ENCODE data around the gene GCNT4. TPM values are rescaled to one million over a fixed set of nuclear protein-coding genes. Genes with fewer than 3 reads are reported as not detected.

The GCNT4 gene
- total and polyA plus RNA-seq, 2 experiments from 2014 or later: 2.5 to 5.4 TPM

DNA sequence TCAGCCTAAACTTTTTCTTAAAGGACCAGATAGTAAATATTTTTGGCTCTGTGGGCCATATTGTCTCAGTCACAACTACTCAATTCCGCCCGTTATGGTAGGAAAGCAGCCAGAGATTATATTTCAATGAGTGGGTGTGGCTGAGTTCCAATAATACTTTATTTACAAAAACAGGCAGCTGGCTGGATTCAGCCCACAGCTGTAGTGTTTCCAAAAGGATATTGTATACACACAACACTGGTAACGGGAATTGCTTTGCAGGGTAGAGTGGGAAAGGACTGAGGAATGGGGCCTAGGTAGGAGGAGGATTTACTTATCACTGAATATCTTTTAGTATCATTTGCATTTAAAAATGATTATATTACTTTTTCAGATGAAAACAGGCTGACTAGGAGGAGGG is 21.0 kb downstream of the GCNT4 start:
- no peaks in the 10 kb centered on the region for H3K79me2 ChIP-seq (replicated peaks; ENCODE audit: insufficient read depth)
- H3K27me3 ChIP-seq (ENCODE audit: insufficient read depth): no peaks in the 10 kb centered on the region
- Mint-ChIP-seq H3K4me1 (no peaks in the 10 kb centered on the region; the same call in 2 of the 3 replicates), H3K27me3 (ENCODE audit: insufficient read depth, low read depth, poor library complexity) (no peaks in the 10 kb centered on the region), H3K4me3 (no peak overlapping the region), H3K36me3 (ENCODE audit: low read depth) (no peaks in the 10 kb centered on the region), H3K27ac (no peak overlapping the region; the same call in 1 of the 2 replicates), H3K9me3 (no peaks in the 10 kb centered on the region)
- ATAC-seq (no peak), DNase-seq (ENCODE audit: low spot score) (no peak)
- H3K4me2 ChIP-seq: no peak overlapping the region
- H3K4me1 ChIP-seq (ENCODE audit: insufficient read depth): no peaks in the 10 kb centered on the region
- no peak overlapping the region for H3K27ac ChIP-seq (ENCODE audit: low read depth)
- no peaks in the 10 kb centered on the region for H3F3A ChIP-seq (replicated peaks; ENCODE audit: low read depth)
- no peak for TF ChIP-seq NANOG (IDR thresholded peaks at IDR 0.05; ENCODE audit: borderline replicate concordance)
- TF ChIP-seq, protein P1, sequence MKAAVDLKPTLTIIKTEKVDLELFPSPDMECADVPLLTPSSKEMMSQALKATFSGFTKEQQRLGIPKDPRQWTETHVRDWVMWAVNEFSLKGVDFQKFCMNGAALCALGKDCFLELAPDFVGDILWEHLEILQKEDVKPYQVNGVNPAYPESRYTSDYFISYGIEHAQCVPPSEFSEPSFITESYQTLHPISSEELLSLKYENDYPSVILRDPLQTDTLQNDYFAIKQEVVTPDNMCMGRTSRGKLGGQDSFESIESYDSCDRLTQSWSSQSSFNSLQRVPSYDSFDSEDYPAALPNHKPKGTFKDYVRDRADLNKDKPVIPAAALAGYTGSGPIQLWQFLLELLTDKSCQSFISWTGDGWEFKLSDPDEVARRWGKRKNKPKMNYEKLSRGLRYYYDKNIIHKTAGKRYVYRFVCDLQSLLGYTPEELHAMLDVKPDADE (IDR thresholded peaks at IDR 0.05): no peak
- TF ChIP-seq ZNF331 (CRISPR knock-in tag; IDR thresholded peaks at IDR 0.05; ENCODE audit: low read depth): no peak
- TF ChIP-seq EZH2phosphoT487 (IDR thresholded peaks at IDR 0.05; ENCODE audit: unreplicated experiment): no peak
- TF ChIP-seq ZNF114 (CRISPR knock-in tag; IDR thresholded peaks at IDR 0.05): no peak
- TF ChIP-seq JUNB (IDR thresholded peaks at IDR 0.05; ENCODE audit: unreplicated experiment): no peak
- TF ChIP-seq, protein P2, sequence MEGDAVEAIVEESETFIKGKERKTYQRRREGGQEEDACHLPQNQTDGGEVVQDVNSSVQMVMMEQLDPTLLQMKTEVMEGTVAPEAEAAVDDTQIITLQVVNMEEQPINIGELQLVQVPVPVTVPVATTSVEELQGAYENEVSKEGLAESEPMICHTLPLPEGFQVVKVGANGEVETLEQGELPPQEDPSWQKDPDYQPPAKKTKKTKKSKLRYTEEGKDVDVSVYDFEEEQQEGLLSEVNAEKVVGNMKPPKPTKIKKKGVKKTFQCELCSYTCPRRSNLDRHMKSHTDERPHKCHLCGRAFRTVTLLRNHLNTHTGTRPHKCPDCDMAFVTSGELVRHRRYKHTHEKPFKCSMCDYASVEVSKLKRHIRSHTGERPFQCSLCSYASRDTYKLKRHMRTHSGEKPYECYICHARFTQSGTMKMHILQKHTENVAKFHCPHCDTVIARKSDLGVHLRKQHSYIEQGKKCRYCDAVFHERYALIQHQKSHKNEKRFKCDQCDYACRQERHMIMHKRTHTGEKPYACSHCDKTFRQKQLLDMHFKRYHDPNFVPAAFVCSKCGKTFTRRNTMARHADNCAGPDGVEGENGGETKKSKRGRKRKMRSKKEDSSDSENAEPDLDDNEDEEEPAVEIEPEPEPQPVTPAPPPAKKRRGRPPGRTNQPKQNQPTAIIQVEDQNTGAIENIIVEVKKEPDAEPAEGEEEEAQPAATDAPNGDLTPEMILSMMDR (conservative IDR thresholded peaks at IDR 0.05; ENCODE audit: low read depth in 2 of 2): no peak
- no peaks in the 10 kb centered on the region for H3K9me2 ChIP-seq (ENCODE audit: insufficient read depth)
- H4K20me1 ChIP-seq (replicated peaks; ENCODE audit: insufficient read depth): 0 out of 2 replicates have a peak, but pooled peaks cover 4% of the 10 kb centered on the region
- H2AFZ ChIP-seq: no peak overlapping the region
- no peak overlapping the region for H3K4me3 ChIP-seq
- H3K36me3 ChIP-seq (ENCODE audit: insufficient read depth): no peaks in the 10 kb centered on the region

DNA sequence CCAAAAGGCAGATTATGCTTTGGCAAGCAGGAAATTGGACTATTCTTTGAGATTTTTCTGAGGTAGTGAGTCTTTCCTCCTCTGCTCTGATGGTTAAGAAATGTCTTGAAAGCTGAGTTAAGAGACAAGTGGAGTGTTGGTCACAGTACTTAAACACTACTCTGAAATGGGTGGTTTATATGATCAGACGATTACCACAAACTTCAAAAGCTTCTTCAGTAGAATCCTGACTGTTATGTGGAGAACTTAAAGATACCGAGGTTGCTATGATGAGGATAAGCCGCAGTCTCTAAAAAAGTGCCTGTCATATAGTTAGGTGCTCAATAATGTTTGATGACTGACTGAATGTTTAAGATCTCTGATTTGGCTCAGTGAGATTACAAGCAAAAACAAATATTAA is 24.3 kb downstream of the GCNT4 start:
- Mint-ChIP-seq H3K27me3 (ENCODE audit: insufficient read depth, low read depth, poor library complexity) (no peaks in the 10 kb centered on the region), H3K27ac (no peak overlapping the region), H3K9me3 (no peaks in the 10 kb centered on the region), H3K4me3 (no peak overlapping the region), H3K4me1 (peaks cover 7% of the 10 kb centered on the region; the same call in 2 of the 3 replicates), H3K36me3 (ENCODE audit: low read depth) (no peaks in the 10 kb centered on the region)
- H3K79me2 ChIP-seq (replicated peaks; ENCODE audit: insufficient read depth): no peaks in the 10 kb centered on the region
- H3F3A ChIP-seq (replicated peaks; ENCODE audit: low read depth): no peaks in the 10 kb centered on the region
- ATAC-seq: no peak
- H3K4me2 ChIP-seq: no peak overlapping the region
- H3K4me3 ChIP-seq: no peak overlapping the region
- H3K27ac ChIP-seq (ENCODE audit: low read depth): no peak overlapping the region
- H3K4me1 ChIP-seq (ENCODE audit: insufficient read depth): no peaks in the 10 kb centered on the region
- no peak overlapping the region for H2AFZ ChIP-seq
- H4K20me1 ChIP-seq (replicated peaks; ENCODE audit: insufficient read depth): 0 out of 2 replicates have a peak, but pooled peaks cover 4% of the 10 kb centered on the region
- H3K9me2 ChIP-seq (ENCODE audit: insufficient read depth): no peaks in the 10 kb centered on the region
- H3K36me3 ChIP-seq (ENCODE audit: insufficient read depth): no peaks in the 10 kb centered on the region
- DNase-seq (ENCODE audit: low spot score): no peak
- H3K27me3 ChIP-seq (ENCODE audit: insufficient read depth): no peaks in the 10 kb centered on the region
- no peak for TF ChIP-seq JUNB (IDR thresholded peaks at IDR 0.05; ENCODE audit: unreplicated experiment)
- no peak for TF ChIP-seq ZNF331 (CRISPR knock-in tag; IDR thresholded peaks at IDR 0.05; ENCODE audit: low read depth)
- no peak for TF ChIP-seq NANOG (IDR thresholded peaks at IDR 0.05; ENCODE audit: borderline replicate concordance)
- no peak for TF ChIP-seq STAT1 (IDR thresholded peaks at IDR 0.05; ENCODE audit: unreplicated experiment)
- no peak for TF ChIP-seq EZH2 (IDR thresholded peaks at IDR 0.05; ENCODE audit: low read depth, unreplicated experiment)
- no peak for TF ChIP-seq EZH2phosphoT487 (IDR thresholded peaks at IDR 0.05; ENCODE audit: unreplicated experiment)
- TF ChIP-seq CREB1 (CRISPR knock-in tag; IDR thresholded peaks at IDR 0.05; ENCODE audit: low read depth): no peak
- TF ChIP-seq, protein P3, sequence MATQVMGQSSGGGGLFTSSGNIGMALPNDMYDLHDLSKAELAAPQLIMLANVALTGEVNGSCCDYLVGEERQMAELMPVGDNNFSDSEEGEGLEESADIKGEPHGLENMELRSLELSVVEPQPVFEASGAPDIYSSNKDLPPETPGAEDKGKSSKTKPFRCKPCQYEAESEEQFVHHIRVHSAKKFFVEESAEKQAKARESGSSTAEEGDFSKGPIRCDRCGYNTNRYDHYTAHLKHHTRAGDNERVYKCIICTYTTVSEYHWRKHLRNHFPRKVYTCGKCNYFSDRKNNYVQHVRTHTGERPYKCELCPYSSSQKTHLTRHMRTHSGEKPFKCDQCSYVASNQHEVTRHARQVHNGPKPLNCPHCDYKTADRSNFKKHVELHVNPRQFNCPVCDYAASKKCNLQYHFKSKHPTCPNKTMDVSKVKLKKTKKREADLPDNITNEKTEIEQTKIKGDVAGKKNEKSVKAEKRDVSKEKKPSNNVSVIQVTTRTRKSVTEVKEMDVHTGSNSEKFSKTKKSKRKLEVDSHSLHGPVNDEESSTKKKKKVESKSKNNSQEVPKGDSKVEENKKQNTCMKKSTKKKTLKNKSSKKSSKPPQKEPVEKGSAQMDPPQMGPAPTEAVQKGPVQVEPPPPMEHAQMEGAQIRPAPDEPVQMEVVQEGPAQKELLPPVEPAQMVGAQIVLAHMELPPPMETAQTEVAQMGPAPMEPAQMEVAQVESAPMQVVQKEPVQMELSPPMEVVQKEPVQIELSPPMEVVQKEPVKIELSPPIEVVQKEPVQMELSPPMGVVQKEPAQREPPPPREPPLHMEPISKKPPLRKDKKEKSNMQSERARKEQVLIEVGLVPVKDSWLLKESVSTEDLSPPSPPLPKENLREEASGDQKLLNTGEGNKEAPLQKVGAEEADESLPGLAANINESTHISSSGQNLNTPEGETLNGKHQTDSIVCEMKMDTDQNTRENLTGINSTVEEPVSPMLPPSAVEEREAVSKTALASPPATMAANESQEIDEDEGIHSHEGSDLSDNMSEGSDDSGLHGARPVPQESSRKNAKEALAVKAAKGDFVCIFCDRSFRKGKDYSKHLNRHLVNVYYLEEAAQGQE (IDR thresholded peaks at IDR 0.05; ENCODE audit: unreplicated experiment): no peak

Measured in GM23338 (cell line).